HK-2 (cell line): Measurements from ENCODE around the gene NOL4L.
A peak's percentile ranks its signal among the peaks of the same experiment; 100 is the strongest.

Experiments used
- DNase-seq: peaks from one replicate; pipeline ENCODE4 v3.0.0-alpha.2; 2018; ENCODE audit not compliant: unreplicated experiment

The NOL4L gene

DNA sequence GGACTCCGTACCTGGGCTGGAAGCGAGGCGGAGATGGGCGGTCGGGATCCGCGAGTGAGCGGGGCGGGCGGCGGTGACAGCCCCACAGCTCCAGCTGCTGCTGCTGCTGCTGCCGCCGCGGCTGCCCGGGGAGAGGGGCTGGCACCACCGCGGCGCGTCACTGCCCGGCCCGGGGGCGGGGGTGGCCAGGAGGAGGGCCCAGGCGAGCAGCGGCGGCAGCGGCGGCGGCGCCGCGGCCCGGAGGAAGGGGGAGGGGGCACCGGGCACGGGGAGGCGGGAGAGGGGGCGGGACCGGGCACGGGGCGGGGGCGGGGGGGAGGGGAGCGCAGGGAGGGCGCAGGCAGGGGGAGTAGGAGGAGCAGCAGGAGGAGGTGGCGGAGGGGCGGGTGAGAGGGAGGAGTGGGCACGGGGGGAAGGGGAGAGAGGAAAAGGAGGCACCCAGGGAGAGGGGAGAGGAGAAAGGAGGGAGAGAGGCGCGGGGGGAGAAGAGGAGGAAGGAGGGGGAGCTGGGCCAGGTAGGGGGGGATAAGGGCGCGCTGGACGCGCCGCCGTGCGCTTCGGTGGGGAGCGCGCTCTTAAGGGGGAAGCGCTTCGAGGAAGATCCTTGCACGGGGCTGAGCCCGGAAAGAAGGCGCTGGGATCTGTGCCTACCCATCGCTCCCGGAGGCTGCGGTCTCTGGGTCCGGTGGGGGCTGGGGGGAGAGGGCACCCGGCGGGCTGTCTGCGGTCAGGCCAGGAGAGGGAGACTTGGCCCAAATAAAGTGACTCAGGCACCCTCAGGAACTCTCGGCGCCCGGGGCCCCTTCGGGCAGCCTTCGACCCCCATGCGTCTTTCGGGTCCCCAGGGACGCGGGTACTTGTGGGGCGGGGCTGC, 101.5 kb downstream of the NOL4L start:
- peak; percentile 90 for DNase-seq

DNA sequence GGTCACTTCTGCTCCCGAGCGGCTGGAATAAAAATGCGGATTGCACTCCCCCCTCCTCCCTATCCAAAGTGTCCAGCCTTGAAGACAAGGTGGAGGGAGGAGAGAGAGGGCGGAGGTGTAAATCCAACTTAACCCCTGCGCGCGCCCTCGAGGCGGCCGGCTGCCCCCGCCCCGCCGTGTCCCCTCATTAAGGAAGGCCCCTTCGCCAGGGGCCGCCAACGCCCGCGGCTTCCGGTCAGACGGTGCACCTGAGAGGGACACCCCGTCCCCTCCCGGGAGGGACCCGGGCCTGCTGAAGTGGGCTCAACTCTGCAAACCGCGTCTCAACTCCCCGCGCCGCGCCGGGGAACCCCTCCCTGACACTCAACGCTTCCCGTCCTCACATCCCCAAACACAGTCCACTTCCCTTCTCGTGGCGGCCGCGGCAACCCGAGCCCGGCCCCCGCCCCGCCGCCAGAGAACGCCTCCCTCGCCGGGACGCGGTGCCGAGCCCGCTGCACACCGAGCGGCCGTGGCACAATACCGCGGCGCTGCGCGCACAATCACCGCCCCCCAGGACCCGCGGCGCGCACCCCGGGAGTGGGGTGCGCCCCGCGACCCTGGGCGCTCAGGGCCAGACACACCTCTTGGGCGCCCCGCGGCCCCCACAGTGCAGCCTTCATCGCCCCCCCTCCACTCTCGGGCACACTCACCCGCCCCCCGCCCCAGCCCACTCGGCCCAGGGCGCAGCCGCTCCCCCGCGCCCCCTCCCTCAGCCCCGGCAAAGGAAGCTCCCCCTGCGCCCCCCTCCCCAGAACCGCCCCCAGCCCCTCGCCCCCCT, 102.5 kb downstream of the NOL4L start:
- peak; percentile 53 for DNase-seq

DNA sequence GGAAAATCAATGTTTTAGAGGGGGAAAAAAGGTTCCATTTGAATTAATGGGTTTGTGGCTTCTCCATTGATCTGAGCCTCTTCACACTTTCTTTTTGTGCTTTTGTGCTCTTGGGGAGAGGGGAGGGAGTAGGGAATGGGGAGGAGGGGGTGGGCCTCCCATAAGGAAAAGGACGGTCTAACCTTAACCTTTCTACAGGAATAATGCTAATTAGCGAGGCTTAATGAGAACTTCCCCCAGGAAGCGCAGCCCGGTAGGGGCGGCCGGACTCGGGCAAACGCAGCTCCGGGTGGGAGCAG, 103.0 kb downstream of the NOL4L start:
- DNase-seq = no peak

DNA sequence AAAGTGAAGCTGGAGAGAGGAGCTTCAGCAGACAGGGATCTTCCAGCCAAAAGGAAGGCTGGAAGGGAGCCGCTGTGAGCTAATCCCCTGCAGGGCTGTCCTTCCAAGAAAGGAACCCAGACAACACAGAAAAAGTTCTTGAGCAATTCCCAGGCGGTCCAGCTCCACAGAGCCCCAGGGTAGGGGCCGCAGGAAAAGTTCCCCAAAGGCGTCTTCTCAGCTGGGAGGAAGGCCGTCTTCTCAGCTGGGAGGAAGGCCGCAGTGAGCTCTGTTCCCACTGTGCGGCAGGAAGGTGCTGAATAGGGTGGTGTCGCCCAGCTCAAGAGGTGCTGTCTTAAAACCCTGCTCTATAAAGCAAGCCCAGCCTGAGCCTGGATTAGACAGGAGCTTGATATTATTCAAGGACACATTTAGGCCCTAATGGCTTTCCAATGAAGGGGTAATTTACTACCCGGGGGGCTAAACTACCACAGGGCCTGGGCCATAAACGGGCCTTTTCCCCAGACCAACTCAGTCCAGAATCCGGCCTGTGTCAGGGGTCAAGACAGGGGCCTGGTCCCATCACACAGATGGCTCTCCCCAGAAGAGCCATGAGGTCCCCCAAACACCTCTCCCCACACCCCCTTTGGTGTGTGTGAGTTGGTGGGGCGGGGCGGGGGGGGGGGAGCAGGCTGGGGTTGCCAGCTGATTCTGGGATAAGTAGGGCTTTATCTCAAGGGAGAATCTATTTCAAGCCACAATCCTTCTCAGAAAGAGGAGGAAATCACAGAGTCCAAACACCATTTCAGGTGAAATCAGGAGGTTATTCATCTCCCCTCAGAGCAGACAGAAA, 103.6 kb downstream of the NOL4L start:
- DNase-seq = no peak

DNA sequence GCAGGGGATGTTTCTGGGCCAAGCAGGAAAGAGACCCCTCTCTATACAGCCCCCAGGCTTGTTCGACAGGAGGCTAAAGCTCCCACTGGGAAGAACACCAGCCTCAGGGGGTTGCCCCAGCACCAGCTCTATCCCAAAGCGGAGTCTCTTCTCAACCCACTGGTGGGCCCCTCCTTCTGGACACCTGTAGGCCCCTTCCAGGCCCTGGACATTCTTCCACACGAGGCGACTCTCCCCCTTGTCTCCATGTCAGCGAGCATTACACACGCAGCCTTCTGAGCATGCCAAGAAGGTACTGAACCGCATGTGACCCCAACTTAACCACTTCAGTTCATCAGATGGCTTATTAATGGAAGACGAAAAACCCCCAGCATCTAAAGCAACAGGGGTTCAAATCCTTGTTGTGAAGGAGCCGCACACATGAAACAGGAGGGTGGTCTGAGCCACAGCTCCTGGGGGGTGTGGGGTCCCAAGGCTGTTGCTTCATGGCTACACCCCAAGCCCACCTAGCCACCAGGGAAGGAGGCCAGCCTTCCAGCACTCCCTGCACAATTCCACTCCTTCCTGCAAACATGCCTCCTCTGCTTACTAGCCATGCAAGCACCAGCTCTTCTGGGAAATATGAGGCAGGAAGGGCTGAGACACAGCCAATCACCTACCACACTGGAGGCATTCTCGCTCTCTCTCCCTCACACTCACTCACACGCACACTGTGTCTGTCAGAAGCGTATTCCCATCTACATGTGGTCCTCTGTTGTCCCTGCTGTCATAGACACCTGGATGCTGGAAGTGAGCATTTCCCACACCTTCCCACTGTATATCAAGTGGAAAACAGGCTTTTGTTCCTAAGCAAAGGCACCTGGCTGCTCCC, 104.5 kb downstream of the NOL4L start:
- DNase-seq = no peak

DNA sequence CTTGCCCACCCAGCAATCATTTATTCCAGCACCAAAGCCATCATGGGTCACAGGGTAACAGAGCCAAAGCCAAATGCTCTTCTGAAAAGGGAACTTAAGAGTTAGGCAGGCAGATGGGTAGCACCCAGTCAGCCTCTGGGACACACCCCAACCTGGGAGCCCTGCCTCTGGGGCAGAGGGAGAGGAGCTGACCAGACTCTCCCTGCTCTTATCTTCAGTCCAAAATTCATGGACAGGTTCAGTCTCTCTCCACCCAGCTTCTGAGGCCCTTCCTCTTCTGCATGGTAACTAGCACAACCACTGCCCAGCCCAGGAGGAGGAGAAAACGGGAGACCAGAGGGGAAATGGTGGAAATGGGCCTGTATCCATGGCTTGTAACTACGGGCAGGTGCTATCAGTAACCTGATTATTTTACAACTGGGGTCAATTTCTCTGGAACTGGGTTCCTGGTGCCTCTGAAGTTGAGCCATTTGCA, 105.4 kb downstream of the NOL4L start:
- no peak for DNase-seq

DNA sequence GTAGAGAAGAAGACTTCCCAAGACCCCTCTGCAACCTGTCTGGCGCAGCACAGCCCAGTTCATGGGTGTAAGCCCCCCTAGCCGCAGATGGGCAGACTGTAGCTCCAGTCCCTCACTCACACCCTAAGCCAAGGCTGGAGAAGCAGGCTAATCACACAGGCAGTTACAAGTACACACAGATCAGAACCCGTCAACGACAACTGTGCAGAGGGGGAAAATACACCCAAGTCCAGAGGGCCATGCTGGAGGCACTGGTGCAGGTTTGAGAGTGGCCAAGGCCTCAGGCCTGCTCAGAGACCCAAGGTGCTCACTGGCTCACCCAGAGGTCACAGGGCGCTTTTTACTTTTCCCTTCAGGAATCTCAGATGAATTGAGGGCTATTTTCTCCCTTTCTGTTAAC, 106.1 kb downstream of the NOL4L start:
- DNase-seq = no peak

DNA sequence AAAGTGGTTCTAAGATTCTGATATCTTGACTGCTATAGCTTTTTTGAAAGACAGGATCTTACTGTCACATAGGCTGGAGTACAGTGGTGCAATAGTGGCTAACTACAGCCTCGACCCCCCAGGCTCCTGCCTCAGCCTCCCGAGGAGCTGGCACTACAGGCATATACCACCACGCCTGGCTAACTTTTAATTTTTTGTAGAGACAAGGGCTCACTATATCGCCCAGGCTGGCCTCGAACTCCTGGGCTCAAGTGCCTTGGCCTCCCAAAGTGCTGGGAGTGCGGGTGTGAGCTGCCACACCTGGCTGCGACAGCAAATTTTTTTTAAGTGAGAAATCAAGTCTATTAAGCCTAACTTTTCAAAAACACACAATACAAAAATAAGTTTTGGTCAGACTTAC, 106.6 kb downstream of the NOL4L start:
- no peak for DNase-seq

DNA sequence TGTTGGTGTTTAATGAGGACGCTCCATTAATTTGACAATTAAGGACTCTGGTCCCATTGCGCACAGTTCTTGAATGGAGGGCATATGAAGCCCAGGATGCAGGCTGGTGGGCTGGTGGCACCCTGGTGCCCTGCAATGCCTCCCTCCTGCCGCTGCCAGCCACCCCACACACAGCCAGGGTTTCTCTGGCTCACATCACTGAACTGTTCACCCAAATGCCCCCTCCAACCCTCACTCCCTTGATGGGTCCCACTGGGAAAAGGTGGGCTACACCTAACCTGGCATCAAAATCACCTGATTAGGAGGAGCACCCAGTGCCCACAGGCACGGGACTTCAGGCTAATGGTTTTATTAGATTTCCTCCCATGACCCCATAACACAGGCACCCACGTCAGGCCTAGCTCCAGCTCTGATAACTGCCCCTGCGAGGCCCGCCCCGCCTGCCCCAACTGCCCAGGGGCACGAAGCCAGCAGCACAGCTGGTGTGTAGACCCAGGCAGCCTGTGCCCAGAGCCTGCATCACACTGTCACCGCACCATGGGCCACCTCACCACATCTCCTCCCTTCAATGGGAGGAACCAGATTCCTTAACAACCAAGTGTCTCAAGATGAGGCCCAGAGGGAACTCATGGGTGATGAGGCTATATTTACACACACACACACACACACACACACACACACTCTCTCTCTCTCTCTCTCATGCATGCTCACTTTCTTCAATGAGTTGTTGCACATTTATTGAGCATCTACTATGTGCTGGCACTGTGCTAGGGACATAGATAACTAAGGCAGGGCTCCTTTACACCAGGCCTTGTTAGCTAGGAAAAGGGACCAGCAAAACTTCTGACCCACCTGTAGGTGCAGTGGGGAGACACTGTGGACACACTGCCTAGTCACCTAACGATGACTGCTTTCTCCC, 107.3 kb downstream of the NOL4L start:
- DNase-seq = no peak

DNA sequence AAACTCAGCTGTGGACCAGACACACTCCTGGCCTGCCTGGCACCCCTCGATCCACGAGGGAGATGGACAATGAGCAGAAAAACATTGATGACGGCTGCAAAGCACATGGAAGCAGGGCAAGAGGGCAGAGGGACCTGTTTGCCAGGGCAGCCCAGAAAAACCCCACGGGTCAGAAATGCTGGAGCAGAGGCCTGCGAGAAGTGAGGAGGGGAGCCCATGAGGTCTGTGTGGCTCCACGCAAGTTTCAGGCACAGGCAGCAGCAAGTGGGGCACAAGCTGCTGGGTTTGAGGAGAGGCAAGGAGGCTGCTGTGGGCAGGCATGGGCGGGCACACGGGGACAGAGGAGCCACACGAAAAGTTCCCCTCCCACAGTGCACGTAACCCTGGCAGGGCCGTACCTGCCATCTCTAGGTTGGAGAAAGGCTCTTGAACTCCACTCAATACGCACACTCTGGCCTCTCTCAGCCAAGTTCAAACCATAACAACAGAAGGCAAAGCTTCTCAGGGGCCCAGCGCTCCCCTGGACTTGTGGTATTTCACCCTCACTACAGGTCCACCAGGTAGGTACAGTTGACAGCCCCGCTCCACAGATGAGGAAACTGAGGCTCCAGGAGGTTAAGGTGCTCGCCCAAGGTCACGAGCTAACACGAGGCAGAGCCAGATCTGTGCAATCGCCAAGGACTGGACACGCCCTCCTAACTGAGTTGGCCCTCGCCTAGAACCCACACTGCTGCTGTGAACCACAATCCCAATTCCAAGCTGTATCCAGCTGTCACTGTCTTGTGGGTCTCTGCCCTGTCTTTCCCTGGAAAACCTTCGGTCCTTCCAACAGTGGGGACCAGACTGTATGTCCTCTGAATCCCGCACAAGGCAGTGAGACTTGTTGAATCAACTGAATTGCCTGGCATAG, 108.2 kb downstream of the NOL4L start:
- no peak for DNase-seq

DNA sequence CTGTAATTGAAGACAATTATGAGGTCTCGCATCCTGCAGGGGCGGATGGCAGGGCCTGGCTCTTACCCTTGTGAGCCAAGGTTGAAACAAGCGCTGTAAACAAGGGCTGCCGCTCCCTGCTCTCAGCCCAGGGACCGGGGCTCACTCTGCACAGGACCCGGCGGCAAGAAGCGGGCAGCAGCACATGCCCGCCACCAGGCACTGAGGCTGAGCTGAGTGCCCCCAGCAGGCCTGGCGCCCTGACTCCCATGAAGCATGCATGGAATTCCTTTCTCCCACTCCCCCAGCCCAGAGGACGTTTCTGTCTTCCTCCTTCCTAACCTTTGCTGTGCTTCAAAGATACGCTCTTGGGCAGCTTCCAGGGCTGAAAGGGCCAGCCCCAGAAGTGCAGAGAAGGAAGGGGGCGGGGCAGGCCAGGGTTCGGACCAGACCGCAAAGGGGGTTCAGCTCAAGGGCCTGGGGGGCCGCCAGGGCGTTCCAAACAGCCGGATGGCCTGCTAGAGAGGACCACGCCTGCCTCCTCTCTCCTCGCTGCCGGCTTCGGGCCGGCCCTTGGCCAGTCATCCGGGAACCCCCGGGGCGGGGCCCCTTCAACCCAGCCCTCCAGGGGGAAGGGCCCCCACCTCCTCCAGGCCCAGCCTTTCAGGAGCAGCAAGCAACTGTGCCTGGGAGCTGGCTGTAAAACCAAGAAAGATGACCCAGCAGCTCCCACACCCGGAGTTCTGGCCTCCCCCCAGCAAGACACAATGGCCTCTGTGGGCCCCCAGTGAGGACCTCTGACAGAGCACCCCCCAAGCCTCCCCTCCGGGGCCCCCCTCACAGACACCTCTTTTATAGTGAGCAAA, 109.9 kb downstream of the NOL4L start:
- peak; percentile 99 for DNase-seq

DNA sequence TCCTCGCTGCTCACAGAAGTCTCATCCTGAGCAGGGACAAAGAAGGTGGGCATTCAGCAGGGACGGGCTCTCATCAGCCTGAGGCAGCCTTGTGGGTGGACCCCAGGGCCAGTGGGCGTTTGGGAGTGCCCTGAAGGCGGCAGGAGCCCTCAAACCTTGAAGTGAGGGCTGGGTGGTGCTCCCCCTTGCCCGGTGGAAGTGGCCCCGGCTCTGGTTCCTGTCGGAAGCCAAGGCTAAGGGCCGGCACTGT, 110.5 kb downstream of the NOL4L start:
- DNase-seq = no peak

DNA sequence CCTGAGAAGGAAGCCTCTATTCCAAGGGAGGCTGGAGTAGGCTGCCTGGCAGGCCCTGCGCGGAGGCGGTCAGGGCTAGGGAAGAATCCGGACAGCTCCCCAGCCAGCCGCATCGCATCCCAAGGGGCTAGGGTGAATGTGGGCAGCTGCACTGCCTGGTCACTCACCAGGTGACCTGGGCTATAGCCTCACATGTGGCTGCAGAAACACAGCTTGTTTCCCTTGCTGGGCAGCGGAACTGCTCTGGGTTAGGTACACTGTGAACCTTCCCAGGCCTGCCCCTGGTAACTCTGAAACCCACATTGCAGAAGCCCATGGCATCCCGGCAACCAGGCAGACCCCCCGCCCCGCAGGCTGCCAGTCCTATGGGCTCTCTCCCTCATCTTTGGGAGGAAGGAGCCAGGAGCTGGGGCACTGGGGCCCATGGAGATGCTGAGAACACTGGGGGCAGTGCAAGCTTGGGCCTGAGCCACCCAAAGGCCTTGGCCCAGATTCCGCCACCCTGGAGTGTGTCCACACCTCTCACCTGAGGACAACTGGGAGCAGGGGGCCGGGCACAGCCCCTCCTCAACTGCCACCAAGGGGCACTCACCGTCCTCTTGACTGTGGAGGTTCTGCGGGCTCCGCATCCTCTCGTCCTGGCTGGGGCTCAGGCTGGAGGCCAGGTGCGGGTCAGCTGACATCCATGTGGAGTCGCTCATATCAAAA, 111.0 kb downstream of the NOL4L start:
- no peak for DNase-seq

DNA sequence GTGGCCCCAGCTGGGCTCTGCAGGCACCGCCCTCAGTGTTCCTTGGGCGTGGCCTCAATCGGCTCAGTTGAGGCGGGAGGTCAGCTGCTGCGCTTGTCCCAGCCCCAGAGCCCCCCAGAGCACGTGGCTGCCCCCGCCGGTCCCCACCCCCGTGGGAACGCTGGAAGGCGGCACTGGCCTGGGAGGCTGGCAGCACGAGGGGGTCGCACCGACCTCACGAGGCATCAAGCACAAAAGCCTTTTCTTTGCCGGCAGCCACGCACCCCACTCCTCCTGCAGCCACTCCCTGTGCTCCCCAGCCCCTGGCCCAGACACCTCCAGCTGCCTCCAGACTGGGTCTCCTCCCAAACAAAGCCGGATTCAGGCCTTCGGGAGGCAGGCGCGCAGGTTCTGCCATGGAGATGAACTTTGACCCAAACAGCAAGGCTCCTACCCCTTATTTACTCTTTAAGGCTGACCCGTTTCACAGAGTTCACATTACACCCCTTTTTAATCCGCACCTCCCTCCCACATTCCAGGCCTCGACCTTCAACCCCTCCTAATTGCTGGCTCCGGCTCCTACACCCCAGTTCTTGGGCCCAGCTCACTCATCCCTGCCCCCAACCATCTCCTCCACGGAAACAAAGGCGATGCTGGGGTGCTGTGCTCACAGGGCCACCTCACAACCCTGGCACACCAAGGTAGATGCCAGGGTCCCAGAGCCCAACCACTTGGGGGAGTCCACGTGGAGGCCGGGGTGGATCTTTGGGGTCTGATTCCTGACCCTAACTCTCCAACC, 111.7 kb downstream of the NOL4L start:
- DNase-seq = no peak

DNA sequence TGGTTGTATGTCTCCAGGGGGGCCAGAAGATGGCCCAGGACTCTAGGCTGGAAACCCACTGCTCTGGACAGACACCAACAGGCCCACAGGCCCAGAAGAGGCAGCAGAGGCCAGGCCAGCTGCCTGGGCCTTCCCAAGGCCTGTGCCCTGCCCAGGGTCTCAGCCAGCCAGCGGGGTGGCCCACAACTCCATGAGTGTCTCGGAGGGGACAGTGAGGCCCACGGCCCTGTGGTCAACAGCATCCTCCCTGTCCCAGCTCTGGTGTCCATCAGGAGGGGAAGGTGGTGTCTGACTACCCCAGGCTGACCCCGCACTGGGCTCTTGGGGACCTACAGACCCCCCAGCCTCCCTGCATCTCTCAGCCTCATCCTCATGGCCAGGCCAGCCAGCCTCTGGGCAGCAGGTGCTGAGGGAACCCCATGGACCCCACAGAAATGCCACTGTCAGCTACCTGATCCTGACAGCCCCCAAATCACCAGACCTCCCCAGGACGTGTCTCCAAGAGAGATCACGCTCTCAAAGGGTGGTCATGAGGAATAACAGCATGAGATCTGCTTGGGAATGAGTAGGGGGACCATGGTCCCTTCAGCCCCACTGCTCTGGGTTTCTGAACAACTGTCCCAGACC, 112.4 kb downstream of the NOL4L start:
- DNase-seq = no peak

DNA sequence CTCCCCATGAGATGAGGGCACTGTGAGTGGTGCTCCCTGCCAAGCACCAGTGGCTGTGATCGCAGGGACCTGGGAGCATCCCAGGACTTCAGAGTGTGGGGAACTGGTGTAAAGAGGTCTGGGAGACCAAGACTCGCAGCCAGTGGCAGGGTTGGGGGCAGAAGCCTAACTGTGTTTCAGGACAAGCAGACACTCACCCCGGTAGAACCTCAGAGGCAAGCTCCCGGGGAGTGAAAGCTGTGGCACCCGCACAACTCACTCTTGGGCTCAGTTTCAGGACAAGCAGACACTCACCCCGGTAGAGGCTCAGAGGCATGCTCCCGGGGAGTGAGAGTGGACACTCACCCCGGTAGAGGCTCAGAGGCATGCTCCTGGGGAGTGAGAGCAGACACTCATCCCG, 114.2 kb downstream of the NOL4L start:
- DNase-seq = no peak
